Fibroblast of the aortic adventitia (primary cell): Measurements from ENCODE around the gene TBC1D3B. TPM values are rescaled to one million over a fixed set of nuclear protein-coding genes. Genes with fewer than 3 reads are reported as not detected.
"Not testable (repeated sequence)": the region's sequence is repeated elsewhere in the genome, so short reads cannot be mapped to it uniquely, and the experiment has no call there.

Source experiments
- DNase-seq: peaks from one replicate; pipeline ENCODE4 v3.0.0-alpha.2; 2010; ENCODE audit warnings: low read depth
- H3K4me3 ChIP-seq: 2 replicates; pipeline ENCODE4 v1.5.1; 2011; ENCODE audit warnings: low read depth, mild to moderate bottlenecking, control low read depth, low read length, moderate library complexity
- CTCF ChIP-seq: IDR thresholded peaks from 2 replicates; pipeline ENCODE4 v1.5.1; 2011; ENCODE audit warnings: mild to moderate bottlenecking, low read length, control low read depth, inconsistent platforms; ENCODE audit not compliant: insufficient read depth
- total RNA-seq: library from RNA; depleted of rRNA; stranded (reverse); fragments of >200 nt; gene quantifications from 2 replicates; pipeline ENCODE4 v1.2.3, GENCODE V29; 2012; ENCODE audit warnings: low replicate concordance

The TBC1D3B gene
- total RNA-seq, 1 donor, result 0.36 TPM

GRCh38 chr17:36123431-36123830 is 53.0 kb downstream of the TBC1D3B start:
- DNase-seq, result no peak
- TF ChIP-seq CTCF, result no peak

GRCh38 chr17:36121099-36121498 is 55.3 kb downstream of the TBC1D3B start:
- not testable (repeated sequence) for DNase-seq

More at GRCh38 chr17:36123431-36123830, 53.0 kb downstream of the TBC1D3B start:
- H3K4me3 ChIP-seq, result no peak overlapping the region

GRCh38 chr17:36120221-36120620 is 56.2 kb downstream of the TBC1D3B start:
- no peak overlapping the region for H3K4me3 ChIP-seq
- DNase-seq, result no peak
- TF ChIP-seq CTCF, result no peak

More at GRCh38 chr17:36121099-36121498, 55.3 kb downstream of the TBC1D3B start:
- not testable (repeated sequence) for H3K4me3 ChIP-seq

DNA sequence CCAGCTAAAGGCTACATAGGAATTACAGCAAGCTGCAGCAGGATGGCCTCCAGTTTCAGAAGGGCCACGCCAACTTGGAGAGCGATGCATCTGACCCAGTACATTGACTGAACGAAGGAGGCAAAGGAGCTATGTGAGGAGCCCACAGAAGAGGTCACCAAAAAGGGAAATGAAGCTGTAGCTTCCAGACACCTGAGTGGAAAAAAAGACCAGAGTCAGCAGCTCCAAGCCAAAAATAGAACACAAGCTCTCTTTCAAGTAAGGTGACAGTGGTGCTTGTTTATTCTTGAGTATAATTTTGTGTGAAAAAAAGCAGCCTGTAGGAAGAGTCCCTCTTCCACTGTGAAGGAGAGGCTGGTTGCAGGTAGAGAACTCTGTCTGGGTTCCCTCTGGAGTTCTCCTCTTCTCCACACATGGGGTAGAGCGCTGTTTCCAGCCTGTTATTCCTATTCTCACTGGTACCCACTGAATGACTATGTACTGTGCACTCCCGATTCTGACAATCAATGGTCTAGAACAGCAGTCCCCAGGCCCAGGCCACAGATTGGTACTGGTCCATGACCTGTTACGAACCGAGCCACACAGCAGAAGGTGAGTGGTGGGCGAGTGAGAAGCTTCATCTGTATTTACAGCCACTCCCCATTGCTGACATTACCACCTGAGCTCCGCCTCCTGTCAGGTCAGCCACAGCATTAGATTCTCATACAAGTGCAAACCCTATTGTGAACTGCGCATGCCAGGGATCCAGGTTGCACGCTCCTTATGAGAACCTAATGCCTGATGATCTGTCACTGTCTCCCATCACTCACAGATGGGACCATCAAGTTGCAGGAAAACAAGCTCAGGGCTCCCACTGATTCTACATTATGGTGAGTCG is 57.7 kb downstream of the TBC1D3B start:
- no peak for TF ChIP-seq CTCF
- no peak for DNase-seq
- H3K4me3 ChIP-seq, result no peak overlapping the region

DNA sequence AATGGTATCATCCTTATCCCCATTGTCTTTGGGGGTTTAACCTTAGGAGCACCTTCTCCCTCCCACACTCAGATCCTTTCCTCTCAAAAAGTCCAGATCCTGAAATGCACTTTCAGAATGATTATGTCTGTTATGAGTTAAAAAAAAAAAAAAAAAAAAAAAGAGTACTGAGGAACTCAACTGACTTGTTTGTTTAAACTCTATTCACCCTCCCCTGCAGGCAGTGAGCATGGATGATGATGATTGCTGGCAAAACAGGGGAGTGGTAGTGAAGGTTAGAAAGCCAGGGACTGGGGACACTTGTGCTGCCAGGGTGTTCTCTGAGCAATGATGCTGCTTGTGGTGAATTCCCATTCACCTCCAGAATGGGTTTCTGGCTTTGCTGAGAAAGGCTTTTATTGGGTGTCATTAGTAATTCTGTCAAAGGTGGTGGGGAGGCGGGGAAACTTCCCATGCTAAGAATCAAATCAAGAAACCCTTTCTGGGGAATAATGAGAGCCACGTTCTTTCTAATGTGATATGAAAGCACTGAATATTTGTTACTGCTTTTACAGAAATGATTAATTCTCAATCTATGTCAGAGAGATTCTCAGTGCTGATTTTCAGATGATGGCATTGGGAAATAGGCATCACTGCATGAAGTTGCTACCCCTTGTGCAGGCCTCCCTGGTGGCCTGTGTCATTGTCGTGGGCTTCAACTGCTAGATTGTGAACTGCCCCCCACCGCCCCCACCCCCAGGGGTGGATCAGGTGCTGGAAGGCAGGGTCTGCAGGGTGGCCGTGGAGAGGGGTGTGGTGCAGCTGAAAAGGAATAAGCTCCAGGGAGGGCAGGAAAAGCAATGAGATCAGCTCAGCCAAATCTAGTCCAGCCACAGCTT is 58.7 kb downstream of the TBC1D3B start:
- no peak for TF ChIP-seq CTCF
- no peak overlapping the region for H3K4me3 ChIP-seq
- DNase-seq, result no peak

Other genes with a start within 250 kb of the TBC1D3B start
- gene RDM1, start 245.9 kb downstream of the TBC1D3B start, total RNA-seq, result 0.45 TPM in 1 of 2 replicates, not detected in the other
- not detected in 2 replicates for gene LYZL6, start 232.9 kb downstream of the TBC1D3B start, total RNA-seq
- not detected in 2 replicates for gene CCL16, start 195.1 kb downstream of the TBC1D3B start, total RNA-seq
- not detected in 2 replicates for gene CCL14, start 189.9 kb downstream of the TBC1D3B start, total RNA-seq
- not detected in 2 replicates for gene CCL15, start 175.1 kb downstream of the TBC1D3B start, total RNA-seq
- not detected in 2 replicates for gene CCL23, start 158.7 kb downstream of the TBC1D3B start, total RNA-seq
- not detected in 2 replicates for gene CCL18, start 112.4 kb downstream of the TBC1D3B start, total RNA-seq
- gene CCL3, start 86.5 kb downstream of the TBC1D3B start, total RNA-seq, result 0.18 TPM in 1 of 2 replicates, not detected in the other
- gene CCL4, start 72.8 kb downstream of the TBC1D3B start, total RNA-seq, result not detected in 2 replicates
- gene CCL3L1, start 20.1 kb upstream of the TBC1D3B start, total RNA-seq, result not detected in 2 replicates
- gene CCL4L2, start 34.4 kb upstream of the TBC1D3B start, total RNA-seq, result not detected in 2 replicates
- gene TBC1D3I, start 87.9 kb upstream of the TBC1D3B start, total RNA-seq, result 0.09 TPM in 1 of 2 replicates, not detected in the other
- not detected in 2 replicates for gene TBC1D3G, start 147.2 kb upstream of the TBC1D3B start, total RNA-seq
- gene TBC1D3H, start 211.8 kb upstream of the TBC1D3B start, total RNA-seq, result not detected in 2 replicates